T-cell (primary cell): ENCODE results near the gene RAD23B. TPM values are rescaled to one million over a fixed set of nuclear protein-coding genes. Genes with fewer than 3 reads are reported as not detected.
"Not testable (repeated sequence)": the region's sequence is repeated elsewhere in the genome, so short reads cannot be mapped to it uniquely, and the experiment has no call there.

ENCODE experiments used
- ATAC-seq, 4 experiments: fragments of 200-7000 bp in 3 of 4; fragments of 150-1000 bp in 1 of 4; cut with Tn5 transposase; replicated peaks in 1 of 4; 1 replicate in 3 of 4; 2 replicates in 1 of 4; pipeline ENCODE4 v1.10.0; 2021; ENCODE audit warnings: moderate library complexity in 3 of 4, mild to moderate bottlenecking in 2 of 4, moderate number of reproducible peaks in 1 of 4
- CTCF ChIA-PET, 2 donors: fragments of 300-600 bp; sonication (Branson Sonifier 250); formaldehyde crosslinking; loops; one replicate each; lab custom pipeline; 2022; ENCODE audit warnings: antibody characterized with exemption in 2 of 2; lab: Charles Lee
- POLR2A ChIA-PET, 2 donors: fragments of 300-600 bp; sonication (Branson Sonifier 250); formaldehyde crosslinking; loops; one replicate each; lab custom pipeline; 2022; ENCODE audit warnings: antibody characterized with exemption in 2 of 2; lab: Charles Lee
- DNase-seq, 35 experiments: peaks; one replicate each; pipeline versions ENCODE4 v3.0.0 to v3.0.0-alpha.2; 2013 to 2023
- H3K27ac ChIP-seq: one replicate; pipeline ENCODE4 v1.5.1; 2013; ENCODE audit warnings: low read length
- H3K27me3 ChIP-seq, 2 experiments: replicated peaks in 1 of 2; 1 replicate in 1 of 2; 2 replicates in 1 of 2; pipeline versions ENCODE4 v1.6.1 to v1.7.0; 2013; ENCODE audit warnings: low read length in 1 of 2, mixed read lengths in 1 of 2; ENCODE audit not compliant: control insufficient read depth in 2 of 2, insufficient read depth in 2 of 2; ENCODE audit errors: extremely low read depth in 1 of 2
- H3K36me3 ChIP-seq, 2 donors: 1 replicate in 1 of 2; 2 replicates in 1 of 2; pipeline versions ENCODE4 v1.6.1 to v1.7.0; 2013; ENCODE audit warnings: low read length in 1 of 2; ENCODE audit not compliant: control insufficient read depth in 2 of 2, insufficient read depth in 1 of 2; ENCODE audit errors: extremely low read depth in 1 of 2
- H3K4me1 ChIP-seq, 2 experiments: 1 replicate in 1 of 2; 2 replicates in 1 of 2; pipeline versions ENCODE4 v1.6.1 to v1.7.0; 2013; ENCODE audit warnings: low read length in 2 of 2, mixed read lengths in 1 of 2; ENCODE audit not compliant: insufficient read depth in 2 of 2, control insufficient read depth in 1 of 2; ENCODE audit errors: extremely low read depth in 1 of 2
- H3K4me3 ChIP-seq, 2 donors: 1 replicate in 1 of 2; 2 replicates in 1 of 2; pipeline versions ENCODE4 v1.5.1 to v1.7.0; 2013; ENCODE audit warnings: mild to moderate bottlenecking in 2 of 2, low read length in 1 of 2, moderate library complexity in 1 of 2; ENCODE audit not compliant: control insufficient read depth in 1 of 2; ENCODE audit errors: extremely low read depth in 1 of 2
- H3K9me3 ChIP-seq: 2 replicates; pipeline ENCODE4 v1.7.0; 2013
- H3K27ac Mint-ChIP-seq, 2 donors: one replicate each; pipeline ENCODE4 v1.8.0; 2020 to 2021; ENCODE audit warnings: mild to moderate bottlenecking in 2 of 2, mixed read lengths in 2 of 2
- H3K27me3 Mint-ChIP-seq, 2 donors: one replicate each; pipeline ENCODE4 v1.8.0; 2021 to 2022; ENCODE audit warnings: mixed read lengths in 2 of 2
- H3K36me3 Mint-ChIP-seq: one replicate; pipeline ENCODE4 v1.8.0; 2021; ENCODE audit warnings: mixed read lengths
- H3K4me1 Mint-ChIP-seq, 3 donors: one replicate each; pipeline ENCODE4 v1.8.0; 2020 to 2022; ENCODE audit warnings: mixed read lengths in 3 of 3, mild to moderate bottlenecking in 1 of 3
- H3K4me3 Mint-ChIP-seq, 3 donors: one replicate each; pipeline ENCODE4 v1.8.0; 2020 to 2022; ENCODE audit warnings: mild to moderate bottlenecking in 3 of 3, mixed read lengths in 3 of 3, moderate library complexity in 3 of 3
- H3K9me3 Mint-ChIP-seq, 3 donors: one replicate each; pipeline ENCODE4 v1.8.0; 2020 to 2022; ENCODE audit warnings: mixed read lengths in 3 of 3
- WGBS: methylation state at CpG from one replicate; pipeline ENCODE4 v1.1.5; 2013; ENCODE audit warnings: missing lambda C conversion rate; ENCODE audit not compliant: insufficient coverage; 5-methylcytosine and 5-hydroxymethylcytosine counted together
- total RNA-seq, 35 experiments: library from RNA in 6 of 35; stranded (reverse) in 6 of 35; fragments of 120-200 nt in 1 of 35; gene quantifications; one replicate each; pipeline versions ENCODE4 v1.2.1 to v1.2.4 and lab custom pipeline; 2013 to 2026

The RAD23B gene
- total RNA-seq, 5 donors from 2014 or later (not counting 1 experiment from before 2014, with no cell fraction given), result 55.0 to 68.4 (median 56.2) TPM

DNA sequence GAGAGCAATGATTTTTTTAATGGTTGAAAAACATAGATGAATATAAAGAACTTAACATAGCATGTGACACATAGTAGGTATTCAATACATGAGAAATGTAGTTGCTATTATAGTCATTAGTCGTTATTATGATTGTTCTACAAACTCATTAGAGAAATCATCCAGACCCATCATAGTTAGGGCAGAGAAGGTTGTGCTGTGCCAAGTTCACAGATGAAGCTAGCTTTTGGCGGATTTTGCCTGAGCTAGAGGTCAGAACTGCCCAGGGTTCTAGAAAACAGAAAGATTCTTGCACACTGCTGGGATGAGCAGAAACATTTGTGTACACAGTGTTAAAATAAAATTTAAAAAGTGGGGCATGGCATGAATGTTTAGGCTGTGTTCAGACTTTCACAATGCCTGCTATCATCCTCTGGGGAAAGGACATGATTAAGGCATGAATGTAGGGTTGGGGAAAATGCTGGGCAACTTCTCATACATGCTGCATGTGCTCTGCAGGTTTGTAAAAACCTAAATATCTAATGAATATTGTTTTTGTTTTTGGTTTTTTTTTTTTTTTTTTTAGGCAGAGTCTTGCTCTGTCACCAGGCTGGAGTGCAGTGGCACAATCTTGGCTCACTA, 33.3 kb upstream of the RAD23B start:
- Mint-ChIP-seq H3K4me3 (no peak overlapping the region), H3K9me3 (no peaks in the 10 kb centered on the region), H3K4me1 (peaks cover 4 to 9% (median 8%) of the 10 kb centered on the region in 3 donors), H3K36me3 (no peaks in the 10 kb centered on the region), H3K27ac (no peak overlapping the region), H3K27me3 (peaks cover 6 to 11% of the 10 kb centered on the region in 2 donors)
- H3K27ac ChIP-seq, result no peak overlapping the region
- H3K36me3 ChIP-seq, result no peaks in the 10 kb centered on the region
- no peak overlapping the region for H3K4me3 ChIP-seq
- H3K27me3 ChIP-seq, result no peaks in the 10 kb centered on the region
- H3K4me1 ChIP-seq, result peaks cover 0 to 8% of the 10 kb centered on the region in 2 experiments
- H3K9me3 ChIP-seq, result no peaks in the 10 kb centered on the region
- no peak for DNase-seq
- ChIA-PET POLR2A (no interaction called here), CTCF (interaction anchor here in 1 of 2 donors (0.6 kb wide), 1 partner anchor 1531 kb away, joined by 3 read pairs; no protein-coding TSS in a partner anchor)
- no CpG with 5 or more reads among the region's 2 CpGs for WGBS
- ATAC-seq, result no peak

DNA sequence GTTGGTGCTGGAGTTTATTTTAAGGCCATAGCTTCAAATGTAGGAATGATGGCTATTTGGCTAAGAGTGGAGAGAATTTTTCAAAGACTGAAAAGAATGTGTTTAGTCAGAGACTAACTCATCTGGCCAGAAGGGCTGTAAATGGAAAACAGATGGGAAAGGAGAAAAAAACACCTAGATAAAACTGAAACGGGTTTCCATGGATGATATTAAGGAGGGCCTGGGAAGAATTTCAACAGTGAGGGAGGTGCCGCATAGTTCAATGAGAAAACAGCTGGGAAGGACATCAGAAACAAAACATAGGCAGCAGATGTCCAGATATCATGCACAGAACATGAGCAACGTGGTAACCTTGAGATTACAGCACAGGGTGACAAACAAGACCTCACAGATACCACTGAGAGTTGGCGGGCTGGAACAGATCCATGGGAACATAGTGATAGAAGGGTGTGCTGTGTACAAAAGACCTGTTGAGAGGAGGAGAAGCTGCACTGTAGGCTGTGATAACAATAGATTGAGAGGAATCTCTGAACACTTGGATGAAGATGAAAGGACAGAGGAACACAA, 31.2 kb upstream of the RAD23B start:
- Histone ChIP-seq H3K4me3 (no peak overlapping the region), H3K27ac (no peak overlapping the region), H3K27me3 (no peaks in the 10 kb centered on the region), H3K9me3 (no peaks in the 10 kb centered on the region), H3K36me3 (no peaks in the 10 kb centered on the region), H3K4me1 (peaks cover 0 to 1% of the 10 kb centered on the region in 2 experiments)
- no peak overlapping the region for H3K4me3 Mint-ChIP-seq
- ChIA-PET CTCF (interaction anchor here in 1 of 2 donors (0.9 kb wide), 1 partner anchor 12 kb away, joined by 4 read pairs; no protein-coding TSS in a partner anchor), POLR2A (no interaction called here)
- 76% methylated on average over 4 of the region's 4 CpGs for WGBS
- ATAC-seq (no peak), DNase-seq (no peak)
- H3K27me3 Mint-ChIP-seq, result peaks cover 6 to 11% of the 10 kb centered on the region in 2 donors
- H3K36me3 Mint-ChIP-seq, result no peaks in the 10 kb centered on the region
- H3K27ac Mint-ChIP-seq, result no peak overlapping the region
- H3K9me3 Mint-ChIP-seq, result no peaks in the 10 kb centered on the region
- H3K4me1 Mint-ChIP-seq, result peaks cover 0 to 1% (median 1%) of the 10 kb centered on the region in 3 donors

DNA sequence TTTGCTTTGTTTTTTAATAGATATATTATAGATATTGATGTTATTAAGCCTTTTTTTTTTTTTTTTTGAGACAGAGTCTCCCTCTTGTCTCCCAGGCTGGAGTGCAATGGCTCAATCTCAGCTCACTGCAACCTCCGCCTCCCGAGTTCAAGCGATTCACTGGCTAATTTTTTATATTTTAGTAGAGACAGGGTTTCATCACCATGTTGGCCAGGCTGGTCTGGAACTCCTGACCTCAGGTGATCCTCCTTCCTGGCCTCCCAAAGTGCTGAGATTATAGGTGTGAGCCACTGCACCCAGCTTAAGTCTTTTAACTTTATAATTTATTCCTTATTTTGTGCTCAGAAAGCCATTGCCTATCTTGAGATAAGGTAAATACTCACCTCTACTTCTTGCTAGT, 24.2 kb upstream of the RAD23B start:
- peaks cover 0 to 9% of the 10 kb centered on the region in 2 donors for H3K27me3 Mint-ChIP-seq
- ATAC-seq (no peak), DNase-seq (no peak)
- Histone ChIP-seq H3K27me3 (no peaks in the 10 kb centered on the region), H3K36me3 (no peaks in the 10 kb centered on the region), H3K27ac (no peak overlapping the region), H3K4me1 (no peaks in the 10 kb centered on the region), H3K9me3 (no peaks in the 10 kb centered on the region), H3K4me3 (no peak overlapping the region)
- H3K4me3 Mint-ChIP-seq, result no peak overlapping the region
- CTCF ChIA-PET, result no interaction called here
- no peaks in the 10 kb centered on the region for H3K9me3 Mint-ChIP-seq
- peaks cover 0 to 7% (median 0%) of the 10 kb centered on the region in 3 donors for H3K4me1 Mint-ChIP-seq
- H3K36me3 Mint-ChIP-seq, result no peaks in the 10 kb centered on the region
- no peak overlapping the region for H3K27ac Mint-ChIP-seq
- POLR2A ChIA-PET, result no interaction called here
- WGBS, result no CpG with 5 or more reads among the region's 3 CpGs

DNA sequence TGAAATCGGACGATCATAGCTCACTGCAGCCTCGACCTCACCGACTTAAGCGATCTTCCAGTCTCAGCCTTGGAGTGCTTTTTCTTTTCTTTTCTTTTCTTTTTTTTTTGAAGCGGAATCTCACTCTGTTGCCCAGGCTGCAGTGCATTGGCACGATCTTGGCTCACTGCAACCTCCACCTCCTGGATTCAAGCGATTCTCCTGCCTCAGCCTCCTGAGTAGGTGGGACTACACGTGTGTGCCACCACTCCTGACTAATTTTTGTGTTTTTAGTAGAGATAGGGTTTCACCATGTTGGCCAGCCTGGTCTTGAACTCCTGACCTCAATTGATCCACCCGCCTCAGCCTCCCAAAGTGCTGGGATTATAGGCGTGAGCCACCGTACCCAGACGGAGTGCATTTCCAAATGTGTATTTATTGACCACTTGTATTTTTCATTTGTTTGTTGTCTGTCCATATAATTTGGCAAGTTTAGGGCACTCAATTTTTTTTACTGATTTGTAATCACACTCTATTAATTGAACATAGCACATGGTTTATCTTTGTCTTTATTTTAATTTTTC, 23.2 kb upstream of the RAD23B start:
- H3K4me3 Mint-ChIP-seq, H3K36me3 Mint-ChIP-seq, H3K27me3 ChIP-seq, H3K9me3 ChIP-seq, ATAC-seq, H3K9me3 Mint-ChIP-seq, H3K4me1 ChIP-seq, H3K4me1 Mint-ChIP-seq, POLR2A ChIA-PET, H3K36me3 ChIP-seq, CTCF ChIA-PET, H3K27me3 Mint-ChIP-seq, H3K4me3 ChIP-seq, H3K27ac ChIP-seq, H3K27ac Mint-ChIP-seq, DNase-seq: not testable (repeated sequence)
- 72% methylated on average over 4 of the region's 13 CpGs for WGBS

DNA sequence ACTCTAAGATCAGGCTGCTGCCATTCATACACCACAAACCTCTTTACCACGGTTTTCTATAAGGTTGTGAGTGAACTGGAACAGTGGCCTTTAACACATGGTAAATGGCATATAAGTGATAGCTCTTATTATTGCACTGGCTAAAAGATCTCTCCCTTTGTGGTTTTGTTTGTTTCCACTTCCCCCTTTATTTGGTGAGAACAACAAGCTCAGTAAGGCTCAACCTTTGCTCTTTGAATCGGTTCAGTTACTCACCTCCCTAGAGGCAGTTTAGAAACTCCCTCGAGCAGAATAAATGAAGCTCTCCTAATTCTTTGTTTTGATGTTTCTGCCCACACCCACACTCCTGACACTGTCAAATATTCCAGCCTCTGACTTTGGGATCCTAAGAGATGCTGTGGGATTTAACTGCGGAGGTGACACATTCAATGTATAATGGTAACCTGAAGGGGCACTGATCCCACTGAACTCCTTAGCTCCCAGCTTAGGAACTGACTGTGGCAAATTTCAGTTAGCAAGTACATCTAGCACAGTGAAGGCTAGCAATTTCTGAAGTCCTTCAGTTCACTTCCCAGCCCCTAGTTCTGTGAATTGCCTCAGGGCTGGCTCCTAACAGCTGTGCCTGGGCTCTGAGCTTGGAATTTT, 22.5 kb upstream of the RAD23B start:
- no peaks in the 10 kb centered on the region for H3K4me1 ChIP-seq
- no peak for DNase-seq
- no peak overlapping the region for H3K4me3 ChIP-seq
- Mint-ChIP-seq H3K4me1 (peaks cover 0 to 7% (median 0%) of the 10 kb centered on the region in 3 donors), H3K27me3 (peaks cover 0 to 11% of the 10 kb centered on the region in 2 donors), H3K9me3 (peaks cover 7 to 8% (median 7%) of the 10 kb centered on the region in 3 donors), H3K27ac (no peak overlapping the region), H3K36me3 (no peaks in the 10 kb centered on the region), H3K4me3 (no peak overlapping the region)
- H3K27ac ChIP-seq, result no peak overlapping the region
- 0% methylated on average over 1 of the region's 4 CpGs for WGBS
- CTCF ChIA-PET, result interaction anchor here in 1 of 2 donors (0.9 kb wide), 1 partner anchor 81 kb away, joined by 3 read pairs; no protein-coding TSS in a partner anchor
- POLR2A ChIA-PET, result no interaction called here
- ATAC-seq, result no peak
- H3K36me3 ChIP-seq, result no peaks in the 10 kb centered on the region
- no peaks in the 10 kb centered on the region for H3K27me3 ChIP-seq
- no peaks in the 10 kb centered on the region for H3K9me3 ChIP-seq

DNA sequence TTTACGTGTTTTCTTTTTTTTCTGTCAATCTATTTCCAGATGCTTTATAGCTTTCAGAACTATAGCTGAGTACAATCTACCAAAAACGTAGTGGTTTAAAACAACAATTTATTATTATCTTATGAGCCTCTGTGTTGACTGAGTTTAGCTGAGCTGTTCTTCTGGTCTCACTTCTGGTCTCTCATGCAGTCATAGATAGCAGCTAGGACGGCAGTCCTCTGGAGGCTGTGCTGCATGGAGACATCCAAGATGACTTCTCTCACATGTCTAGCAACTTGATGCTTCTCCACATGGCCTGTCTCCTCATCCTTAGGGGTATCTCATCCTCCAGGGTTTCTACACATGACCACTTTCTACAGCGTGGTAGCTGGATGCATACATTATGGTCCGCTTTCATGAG, 22.0 kb upstream of the RAD23B start:
- no peaks in the 10 kb centered on the region for H3K36me3 ChIP-seq
- H3K4me1 ChIP-seq, result no peaks in the 10 kb centered on the region
- no peaks in the 10 kb centered on the region for H3K9me3 ChIP-seq
- Mint-ChIP-seq H3K9me3 (peaks cover 7 to 8% (median 7%) of the 10 kb centered on the region in 3 donors), H3K27ac (no peak overlapping the region), H3K36me3 (no peaks in the 10 kb centered on the region), H3K27me3 (peaks cover 0 to 11% of the 10 kb centered on the region in 2 donors), H3K4me3 (no peak overlapping the region), H3K4me1 (peaks cover 0 to 7% (median 0%) of the 10 kb centered on the region in 3 donors)
- ATAC-seq (no peak), DNase-seq (no peak)
- ChIA-PET POLR2A (no interaction called here), CTCF (interaction anchor here in 1 of 2 donors (0.9 kb wide), 1 partner anchor 80 kb away, joined by 3 read pairs; no protein-coding TSS in a partner anchor)
- no peaks in the 10 kb centered on the region for H3K27me3 ChIP-seq
- H3K4me3 ChIP-seq, result no peak overlapping the region
- 100% methylated on average over 1 of the region's 5 CpGs for WGBS
- H3K27ac ChIP-seq, result no peak overlapping the region
